HG02678 (cell line): ENCODE results near the gene SSBP2.

Experiments
- ATAC-seq: cut with Tn5 transposase; IDR thresholded peaks from one replicate; pipeline ENCODE4 v1.9.1; 2021; ENCODE audit warnings: mild to moderate bottlenecking, moderate library complexity; ENCODE audit not compliant: unreplicated experiment

The SSBP2 gene

DNA sequence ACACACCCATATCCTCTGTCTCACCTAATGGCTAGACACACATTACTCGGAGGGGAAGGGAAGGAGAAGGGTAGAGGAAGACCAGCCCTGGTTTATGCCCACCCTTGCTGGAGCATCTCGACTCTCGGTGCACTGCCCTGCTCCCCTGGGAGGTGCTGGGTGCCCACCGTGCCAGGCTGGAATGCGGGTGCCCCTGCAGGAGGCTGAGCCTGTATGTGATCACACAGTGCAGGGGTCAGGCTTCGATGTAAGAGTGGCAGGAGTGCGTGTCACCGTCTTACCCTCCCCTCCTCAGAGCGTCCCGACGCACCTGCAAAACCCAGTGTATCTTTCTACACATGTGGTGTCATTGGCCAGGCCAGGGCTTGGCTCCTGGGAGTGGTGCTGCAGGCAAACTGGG is 349.6 kb downstream of the SSBP2 start:
- ATAC-seq = no peak

DNA sequence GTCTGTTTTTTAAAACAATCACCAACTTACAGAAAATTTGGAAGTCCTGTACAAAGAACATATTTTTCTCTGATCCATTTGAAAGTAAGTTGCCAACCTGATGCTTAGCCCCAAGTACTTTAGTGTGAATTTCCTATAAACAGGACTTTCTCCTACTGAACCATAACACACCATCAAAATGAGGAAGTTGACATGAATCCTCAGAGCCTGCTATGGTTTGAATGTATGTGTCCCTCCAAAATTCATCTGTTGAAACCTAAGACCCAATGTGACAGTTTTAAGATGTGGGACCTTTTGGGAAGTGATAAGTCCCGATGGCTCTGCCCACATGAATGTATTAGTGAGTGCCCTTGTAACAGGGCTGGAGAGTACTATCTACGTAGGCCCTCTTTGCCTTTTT is 350.5 kb downstream of the SSBP2 start:
- no peak for ATAC-seq

DNA sequence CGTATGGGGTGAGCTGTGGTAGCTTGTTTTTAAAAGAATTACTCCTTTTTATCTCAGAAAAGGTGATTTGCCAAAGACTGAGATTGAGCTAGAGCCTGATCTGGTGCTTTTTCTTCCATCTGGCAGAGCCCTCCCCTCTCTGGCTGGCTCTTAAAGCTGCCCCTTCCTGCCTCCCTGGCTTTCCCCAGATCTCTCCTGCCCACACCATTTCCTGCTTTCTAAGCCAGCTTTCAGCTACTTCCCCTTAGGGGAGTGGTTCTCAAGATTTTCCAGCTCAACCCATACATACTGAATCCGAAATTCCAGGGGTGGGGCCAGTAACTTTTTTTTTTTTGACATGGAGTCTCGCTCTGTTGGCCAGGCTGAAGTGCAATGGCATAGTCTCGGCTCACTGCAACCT is 352.2 kb downstream of the SSBP2 start:
- ATAC-seq = no peak

DNA sequence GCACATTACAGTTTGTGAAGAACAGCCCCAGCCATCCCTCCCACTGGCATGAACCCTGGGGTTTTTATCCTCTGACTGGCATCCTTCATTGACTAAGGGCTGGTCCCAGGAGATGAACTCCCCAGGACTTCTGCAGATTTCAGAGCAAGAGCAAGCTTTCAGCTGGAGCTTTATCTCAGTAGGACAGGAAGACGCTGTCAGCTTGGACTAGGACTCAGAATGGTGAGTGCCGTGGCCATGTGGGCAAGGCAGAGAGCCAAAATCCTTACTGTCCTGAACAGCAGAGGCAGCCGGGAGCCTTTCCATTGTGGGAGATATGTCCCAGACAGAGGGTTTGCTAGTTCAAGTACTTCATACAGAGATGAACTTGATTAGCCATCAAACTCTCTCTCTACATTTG is 353.7 kb downstream of the SSBP2 start:
- no peak for ATAC-seq

DNA sequence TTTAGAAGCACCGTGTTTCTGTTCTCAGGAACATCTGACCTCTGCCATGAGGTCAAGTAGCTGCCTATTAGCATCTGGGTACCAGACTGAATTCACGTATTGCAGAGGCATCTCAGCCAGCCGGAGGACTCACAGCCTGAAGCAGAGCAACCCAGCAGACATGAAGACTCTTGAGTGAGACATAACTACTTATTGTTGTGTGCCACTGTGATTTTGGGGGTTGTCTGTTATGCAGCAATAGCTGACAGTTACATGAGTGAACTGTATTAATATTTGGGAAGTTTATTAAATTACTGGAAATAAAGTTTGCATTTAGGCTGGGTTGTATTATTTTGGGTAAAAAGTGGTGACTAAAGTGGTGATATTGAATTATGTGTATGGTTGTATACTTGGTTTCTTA is 355.6 kb downstream of the SSBP2 start:
- ATAC-seq = no peak

DNA sequence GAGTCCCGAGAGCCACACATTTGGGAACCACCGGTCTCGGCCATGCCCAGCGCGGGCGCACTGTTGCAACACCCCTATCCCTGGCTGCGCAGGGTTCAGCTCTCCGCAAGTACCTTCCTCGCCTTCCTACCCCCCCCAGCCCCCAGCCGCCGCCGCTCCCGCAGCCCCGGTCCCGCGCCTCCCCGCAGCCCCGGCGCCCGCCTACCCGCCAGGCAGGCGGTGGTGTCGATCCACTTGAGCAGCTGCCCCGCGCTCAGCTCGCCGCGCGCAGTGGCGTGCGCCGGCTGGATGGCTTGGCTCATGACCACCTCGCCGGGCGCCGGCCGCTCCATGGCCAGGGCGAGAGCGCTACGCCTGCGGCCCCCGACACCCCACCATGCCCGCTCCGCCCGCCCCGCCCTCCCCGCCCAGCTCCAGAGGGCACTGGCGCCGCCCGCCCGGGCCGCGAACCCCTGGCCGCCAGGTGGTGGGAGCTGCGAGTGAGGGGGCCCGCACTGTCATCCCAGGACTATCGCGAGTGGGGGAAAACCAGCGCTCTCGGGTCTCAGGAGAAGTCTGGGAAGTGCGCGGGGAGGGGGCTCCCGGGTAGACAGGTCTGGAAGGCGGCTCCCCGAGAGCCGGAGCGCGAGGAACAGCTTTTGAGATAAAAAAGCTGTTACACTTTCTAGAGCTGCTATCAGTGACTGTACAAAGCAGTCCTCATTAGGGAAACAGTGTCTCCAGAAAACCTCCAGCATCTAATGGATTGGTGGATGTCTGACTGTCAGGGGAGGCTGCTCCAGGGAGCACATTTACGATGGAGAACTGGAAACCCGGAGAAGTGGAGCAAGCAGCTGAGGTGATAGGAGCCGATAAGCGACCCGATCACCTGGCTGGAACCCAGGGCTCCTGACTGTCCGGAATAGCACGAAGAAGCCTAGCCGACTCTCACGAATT is 356.8 kb downstream of the SSBP2 start, which contains the start of gene ACOT12:
TSS of gene ACOT12 (minus strand) at position 352 of the 936 bp plus-strand sequence. CDS start at position 332, 20 bp downstream.
- no peak for ATAC-seq

DNA sequence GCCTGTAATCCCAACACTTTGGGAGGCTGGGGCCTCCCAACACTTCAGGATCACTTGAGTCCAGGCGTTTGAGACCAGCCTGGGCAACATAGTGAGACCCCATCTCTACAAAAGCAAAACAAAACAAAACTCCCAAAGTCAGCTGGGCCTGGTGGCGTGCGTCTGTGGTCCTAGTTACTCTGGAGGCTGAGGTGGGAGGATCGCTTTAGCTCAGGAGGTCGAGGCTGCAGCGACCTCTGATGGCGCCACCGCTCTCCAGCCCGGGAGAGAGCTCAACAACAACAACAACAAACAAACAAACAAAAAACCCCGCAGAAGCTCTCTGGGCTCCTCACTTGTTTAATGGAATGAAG is 357.5 kb downstream of the SSBP2 start:
- ATAC-seq = no peak

DNA sequence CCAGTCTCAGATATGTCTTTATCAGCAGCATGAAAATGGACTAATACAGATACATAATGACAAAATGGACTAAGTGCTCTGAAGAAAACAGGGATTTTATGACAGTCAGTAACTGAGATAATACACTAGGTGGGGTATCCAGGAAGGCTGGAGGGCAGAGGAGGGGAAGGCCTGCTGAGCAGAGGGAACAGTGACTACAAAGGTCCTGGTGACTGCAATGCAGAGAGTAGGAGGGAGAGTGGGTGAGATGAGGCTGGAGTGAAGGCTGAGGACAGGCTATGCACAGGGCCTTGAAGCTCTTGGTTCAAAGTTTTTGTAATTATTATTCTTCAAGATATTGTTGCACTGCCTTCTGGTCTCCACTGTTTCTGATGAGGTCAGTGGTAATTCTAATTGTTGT is 361.9 kb downstream of the SSBP2 start:
- no peak for ATAC-seq

DNA sequence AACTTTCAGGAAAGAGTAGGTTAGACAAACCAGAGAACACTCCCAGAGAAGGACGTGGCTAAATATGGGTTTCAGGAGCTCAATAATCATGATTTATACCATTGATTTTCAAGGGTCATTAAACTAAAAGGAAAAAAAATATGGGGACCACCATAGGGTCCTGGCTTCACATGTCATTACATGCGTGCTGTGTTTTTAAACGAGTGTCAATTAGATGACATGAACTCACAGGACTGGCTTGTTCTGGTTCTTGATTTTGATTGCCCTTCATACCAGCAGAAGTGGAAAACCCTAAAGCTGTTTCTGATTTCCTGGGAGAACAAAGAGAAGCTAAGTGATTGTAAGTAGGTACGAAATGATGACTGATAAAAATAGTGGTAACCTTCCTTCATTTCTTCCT is 362.7 kb downstream of the SSBP2 start:
- no peak for ATAC-seq

DNA sequence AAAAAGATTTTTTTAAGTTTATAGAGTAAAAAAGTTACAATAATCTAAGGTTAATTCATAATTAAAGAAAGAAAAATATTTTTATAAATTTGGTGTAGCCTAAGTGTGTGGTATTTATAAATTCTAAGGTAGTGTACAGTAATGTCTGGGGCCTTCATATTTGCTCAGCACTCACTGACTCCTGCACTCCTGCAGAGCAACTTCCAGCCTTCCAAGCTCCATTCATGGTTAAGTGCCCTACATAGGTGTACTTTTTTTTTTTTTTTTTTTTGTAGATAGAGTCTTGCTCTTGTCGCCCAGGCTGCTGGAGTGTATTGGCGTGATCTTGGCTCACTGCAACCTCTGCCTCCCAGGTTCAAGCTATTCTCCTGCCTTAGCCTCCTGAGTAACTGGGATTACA is 367.0 kb downstream of the SSBP2 start:
- ATAC-seq = no peak

DNA sequence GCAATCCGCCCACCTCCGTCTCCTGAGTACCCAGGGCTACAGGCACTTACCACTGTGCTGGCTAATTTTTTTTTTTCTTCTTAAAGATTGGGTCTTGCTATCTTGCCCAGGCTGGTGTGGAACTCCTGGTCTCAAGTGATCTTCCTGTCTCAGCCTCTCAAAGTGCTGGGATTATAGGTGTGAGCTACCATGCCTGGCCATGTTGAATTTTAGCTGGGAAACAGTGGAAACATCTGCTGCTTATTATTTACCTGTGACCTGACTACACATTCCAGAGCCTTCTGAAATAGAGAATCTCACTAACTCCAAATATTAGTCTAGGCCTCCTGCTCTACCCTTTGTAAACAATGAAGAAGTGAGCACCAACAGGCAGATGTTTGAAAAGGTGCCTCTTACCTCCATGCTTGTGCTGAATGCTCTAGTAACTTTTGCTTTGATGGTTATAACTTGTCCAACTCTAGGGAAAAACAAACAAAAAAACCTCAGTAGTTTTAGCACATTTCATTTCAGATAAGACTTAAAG is 379.5 kb downstream of the SSBP2 start:
- no peak for ATAC-seq

DNA sequence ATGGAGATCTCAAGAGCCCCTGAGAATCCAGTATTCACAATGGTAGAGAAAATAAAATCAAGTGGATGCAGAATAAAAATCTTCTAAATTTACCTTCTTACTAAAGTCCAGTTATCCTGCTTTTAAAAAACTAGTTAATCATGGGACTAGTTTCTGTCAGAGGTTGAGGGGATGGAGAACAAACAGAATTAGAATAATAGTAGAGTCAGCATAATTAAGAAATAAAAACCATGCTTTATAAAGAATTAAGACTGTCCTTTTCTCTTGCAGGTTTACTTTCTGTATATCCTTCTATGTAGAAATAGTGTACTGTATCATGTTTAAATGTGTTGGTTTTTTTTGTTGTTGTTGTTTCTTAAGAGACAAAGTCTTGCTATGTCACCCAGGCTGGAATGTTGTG is 380.0 kb downstream of the SSBP2 start:
- ATAC-seq = no peak

DNA sequence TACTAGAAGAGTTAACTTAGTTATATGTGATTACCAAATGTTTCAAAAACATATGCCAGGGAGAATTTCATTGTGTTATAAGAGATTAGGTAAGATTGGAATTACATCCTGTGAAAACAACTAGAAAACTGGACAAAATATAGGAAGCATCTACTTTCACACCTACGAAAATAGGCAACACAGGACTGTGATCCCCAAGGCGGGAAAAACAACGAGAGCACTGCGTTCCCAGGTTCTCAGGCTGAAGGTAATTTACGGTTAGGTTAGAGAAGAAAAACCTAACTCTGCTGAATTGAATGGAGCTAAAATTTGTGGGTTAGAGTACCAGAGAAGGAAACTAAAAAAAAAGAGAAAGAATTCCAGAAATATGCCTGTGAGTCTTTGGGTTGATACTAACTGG is 385.4 kb downstream of the SSBP2 start:
- no peak for ATAC-seq

DNA sequence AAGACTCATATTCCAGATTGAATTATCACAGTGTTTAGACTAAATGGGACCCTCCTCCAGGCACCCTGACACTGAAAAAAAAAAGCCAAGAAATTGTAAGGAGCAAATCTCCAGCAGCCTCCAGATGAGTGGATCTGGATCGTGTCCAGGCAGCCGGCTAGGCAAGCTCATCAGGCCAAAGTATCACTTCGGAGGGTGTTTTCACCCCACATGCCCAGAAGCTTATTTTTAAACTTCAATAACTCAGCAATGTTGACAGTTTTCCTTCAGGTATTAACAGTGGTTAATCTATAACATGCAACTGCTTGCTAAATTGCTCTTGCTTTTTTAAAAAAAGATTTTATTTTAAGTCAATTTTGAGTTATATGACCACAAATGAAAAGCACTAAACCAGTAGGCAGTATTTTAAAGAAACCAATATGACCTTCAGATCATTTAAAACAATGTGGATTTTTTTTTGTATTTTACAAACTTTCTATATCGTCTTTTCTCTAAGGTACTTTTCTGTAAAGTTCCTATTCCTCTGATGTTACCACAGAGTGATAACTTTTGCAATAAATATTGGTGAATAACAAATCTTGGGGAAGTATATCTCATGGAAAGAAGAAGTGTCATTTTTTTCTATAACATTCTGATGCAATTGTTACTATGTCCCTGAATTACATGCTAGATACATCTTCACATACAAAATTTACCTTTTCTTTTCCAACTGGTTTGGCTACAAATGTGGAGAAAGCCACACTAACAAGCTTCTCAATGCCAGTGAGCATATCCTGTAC is 387.6 kb downstream of the SSBP2 start:
- ATAC-seq = no peak
